Measurements from ENCODE around the gene RAD51D.

DNA sequence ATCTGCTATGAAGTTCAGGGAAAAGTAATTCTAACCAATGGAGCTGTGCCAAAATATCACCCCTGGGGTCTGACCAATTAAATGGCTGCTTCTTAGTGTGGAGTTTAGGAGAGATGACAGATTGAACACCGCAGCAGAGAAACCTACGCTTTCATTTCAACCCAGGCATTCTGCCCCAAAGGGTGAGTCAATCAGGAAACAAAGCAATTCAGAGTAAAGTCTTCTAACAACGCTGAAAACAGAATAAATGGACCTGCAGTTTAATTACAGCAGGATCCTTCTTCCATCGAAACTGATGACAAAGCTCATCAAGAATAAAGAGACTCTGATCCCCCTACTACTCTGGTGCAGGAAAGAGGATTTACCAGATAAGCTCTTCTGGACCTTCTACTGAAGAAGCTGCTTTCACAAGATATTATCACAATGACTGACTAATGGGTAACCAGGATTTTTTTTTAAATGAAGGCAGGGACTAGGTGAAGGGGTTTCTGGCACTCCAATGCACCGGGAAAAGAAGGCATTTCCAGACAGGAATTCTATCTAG, 72.8 kb downstream of the RAD51D start:
- TF ChIP-seq RARB (CRISPR knock-in tag; IDR thresholded peaks at IDR 0.05) (no peak), PATZ1 (CRISPR knock-in tag; IDR thresholded peaks at IDR 0.05; ENCODE audit: borderline replicate concordance) (no peak), ZFP30 (CRISPR knock-in tag; IDR thresholded peaks at IDR 0.05) (no peak), BACH2 (CRISPR knock-in tag; IDR thresholded peaks at IDR 0.05; ENCODE audit: borderline replicate concordance) (no peak), PPARA (CRISPR knock-in tag; IDR thresholded peaks at IDR 0.05; ENCODE audit: borderline replicate concordance) (no peak), ZNF565 (CRISPR knock-in tag; conservative IDR thresholded peaks at IDR 0.05; ENCODE audit: low read depth) (no peak)
